Endothelial cell of umbilical vein (primary cell): Measurements from ENCODE around the gene GALNT10.

Experiments used
- EZH2 ChIP-seq: IDR thresholded peaks from 2 replicates; pipeline ENCODE4 v1.6.1; 2012; ENCODE audit warnings: borderline replicate concordance, low read depth, mild to moderate bottlenecking, moderate library complexity, low read length, inconsistent platforms; ENCODE audit not compliant: severe bottlenecking
- TF ChIP-seq, protein P1 (sequence below), 2 donors: IDR thresholded peaks; 1 replicate in 1 of 2; 2 replicates in 1 of 2; pipeline ENCODE4 v1.5.1; 2011; ENCODE audit warnings: low read length in 2 of 2, mild to moderate bottlenecking in 2 of 2, moderate library complexity in 2 of 2, control low read depth in 1 of 2, inconsistent platforms in 1 of 2, low read depth in 1 of 2; ENCODE audit not compliant: insufficient read depth in 1 of 2; ENCODE audit errors: extremely low read depth in 1 of 2

DNA sequence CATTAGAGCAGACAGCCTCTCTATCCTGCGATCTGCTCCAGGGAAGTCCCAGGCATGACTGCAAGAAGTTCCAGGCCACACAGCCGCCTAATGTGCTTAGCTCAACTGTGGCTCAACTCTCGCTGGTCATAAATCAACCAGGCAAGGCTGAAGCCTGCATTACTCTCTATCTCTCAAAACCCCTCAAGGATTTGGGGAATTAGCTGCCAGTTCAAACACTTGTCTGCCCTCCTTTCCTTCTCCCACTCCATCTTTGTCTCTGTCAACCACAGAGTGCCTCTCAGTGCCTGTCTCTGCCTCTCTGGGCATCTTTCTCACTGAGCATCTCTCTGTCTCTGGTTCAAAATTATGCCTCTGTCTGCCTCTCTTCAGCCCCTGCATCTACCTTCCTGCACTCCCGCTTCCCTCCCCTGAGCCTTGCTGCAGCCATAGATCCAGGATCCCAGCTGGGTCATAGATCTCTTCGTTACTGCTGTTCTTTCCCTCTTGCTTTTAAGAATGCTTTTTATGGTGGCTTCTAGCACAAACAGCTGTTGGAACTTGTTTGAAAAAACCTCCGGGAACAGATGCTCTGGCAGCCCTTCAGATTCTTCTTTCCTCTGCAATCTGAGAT, 27.9 kb upstream of the GALNT10 start:
- no peak for TF ChIP-seq EZH2
- TF ChIP-seq, protein P1, sequence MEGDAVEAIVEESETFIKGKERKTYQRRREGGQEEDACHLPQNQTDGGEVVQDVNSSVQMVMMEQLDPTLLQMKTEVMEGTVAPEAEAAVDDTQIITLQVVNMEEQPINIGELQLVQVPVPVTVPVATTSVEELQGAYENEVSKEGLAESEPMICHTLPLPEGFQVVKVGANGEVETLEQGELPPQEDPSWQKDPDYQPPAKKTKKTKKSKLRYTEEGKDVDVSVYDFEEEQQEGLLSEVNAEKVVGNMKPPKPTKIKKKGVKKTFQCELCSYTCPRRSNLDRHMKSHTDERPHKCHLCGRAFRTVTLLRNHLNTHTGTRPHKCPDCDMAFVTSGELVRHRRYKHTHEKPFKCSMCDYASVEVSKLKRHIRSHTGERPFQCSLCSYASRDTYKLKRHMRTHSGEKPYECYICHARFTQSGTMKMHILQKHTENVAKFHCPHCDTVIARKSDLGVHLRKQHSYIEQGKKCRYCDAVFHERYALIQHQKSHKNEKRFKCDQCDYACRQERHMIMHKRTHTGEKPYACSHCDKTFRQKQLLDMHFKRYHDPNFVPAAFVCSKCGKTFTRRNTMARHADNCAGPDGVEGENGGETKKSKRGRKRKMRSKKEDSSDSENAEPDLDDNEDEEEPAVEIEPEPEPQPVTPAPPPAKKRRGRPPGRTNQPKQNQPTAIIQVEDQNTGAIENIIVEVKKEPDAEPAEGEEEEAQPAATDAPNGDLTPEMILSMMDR (IDR thresholded peaks at IDR 0.05; ENCODE audit: extremely low read depth in 1 of 2, insufficient read depth in 1 of 2, low read depth in 1 of 2, low read length in 2 of 2) = no peak
